ENCODE results near the gene CYP1B1. TPM values are rescaled to one million over a fixed set of nuclear protein-coding genes. Genes with fewer than 3 reads are reported as not detected.

CYP1B1 gene
- total RNA-seq, 2 donors from 2014 or later, result 90.3 to 95.7 TPM

DNA sequence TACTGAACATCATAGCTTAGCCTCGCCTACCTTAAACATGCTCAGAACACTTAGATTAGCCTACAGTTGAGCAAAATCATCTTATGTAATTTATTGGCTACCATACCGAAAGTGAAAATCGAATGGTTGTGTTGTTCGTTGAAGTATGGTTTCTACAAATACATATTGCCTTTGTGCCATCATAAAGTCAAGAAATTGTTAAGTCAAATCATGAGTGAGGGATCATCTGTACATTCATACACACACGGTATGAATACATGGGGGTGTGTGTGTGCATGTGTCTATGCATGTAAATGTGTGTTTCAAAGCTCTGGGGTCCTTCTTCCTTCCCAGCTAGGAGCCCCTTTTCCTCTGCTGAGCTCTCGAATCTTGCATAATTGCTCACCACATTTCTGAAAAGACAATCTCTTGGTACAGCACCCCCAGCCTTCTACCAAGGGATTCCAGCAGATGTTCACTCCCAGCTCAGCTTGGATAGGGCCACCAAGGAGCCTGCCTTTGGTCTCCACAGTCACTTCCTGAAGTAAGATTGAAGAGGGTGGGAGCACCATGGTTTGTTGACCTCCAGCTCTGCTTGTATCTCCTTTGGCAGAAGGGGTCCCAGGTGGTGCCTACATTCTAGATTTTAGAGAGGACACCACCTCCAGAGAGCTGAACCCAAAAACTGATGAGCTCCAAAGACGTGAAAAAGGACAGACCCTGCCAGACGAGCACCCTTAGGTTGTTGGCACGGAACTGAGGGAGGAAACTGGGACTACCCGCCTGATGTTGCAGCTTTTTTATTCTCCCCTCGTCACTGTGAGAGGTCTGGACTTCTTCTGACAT, 33.2 kb upstream of the CYP1B1 start:
- Mint-ChIP-seq H3K4me3 (no peak overlapping the region), H3K9me3 (no peaks in the 10 kb centered on the region), H3K27ac (no peak overlapping the region), H3K4me1 (ENCODE audit: low read depth in 2 of 2) (peaks cover 14 to 22% of the 10 kb centered on the region in 2 donors), H3K27me3 (peaks cover 39 to 61% of the 10 kb centered on the region in 2 donors), H3K36me3 (peaks cover 16% of the 10 kb centered on the region)
- DNase-seq (ENCODE audit: low spot score), result no peak
- peak in 1 of 2 donors; percentile 69 for ATAC-seq

DNA sequence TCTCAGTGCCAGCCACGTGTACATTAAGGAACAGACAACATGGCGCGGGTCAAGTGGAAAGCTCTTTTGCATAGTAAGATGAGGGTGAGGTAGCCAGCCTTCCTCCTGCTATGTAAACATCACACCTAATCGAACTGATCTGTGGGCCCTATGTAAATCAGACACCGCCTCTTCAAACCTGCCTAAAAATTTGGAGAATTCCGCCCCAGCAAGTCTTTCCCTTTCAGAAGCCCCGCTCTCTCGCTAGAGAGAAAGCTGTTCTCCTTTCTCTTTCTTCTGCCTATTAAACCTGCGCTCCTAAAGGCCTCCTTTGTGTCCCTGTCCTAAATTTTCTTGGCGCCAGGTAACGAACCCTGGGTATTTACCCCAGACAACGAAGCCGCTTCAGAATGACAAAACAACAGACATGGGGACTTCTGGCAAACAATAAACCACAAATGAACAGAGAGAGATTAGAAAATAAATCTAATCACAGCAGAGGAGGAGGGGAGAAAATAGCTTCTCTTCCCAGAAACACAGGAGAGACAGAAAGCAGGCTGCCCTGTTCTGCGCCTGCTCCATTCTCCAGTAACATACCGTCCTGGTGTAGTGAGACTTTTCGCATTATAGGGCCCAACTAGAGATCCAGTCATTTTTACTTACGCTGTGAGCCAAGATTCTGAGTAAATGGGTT, 31.9 kb upstream of the CYP1B1 start:
- peaks cover 23% of the 10 kb centered on the region for H3K36me3 Mint-ChIP-seq
- peaks cover 41 to 57% of the 10 kb centered on the region in 2 donors for H3K27me3 Mint-ChIP-seq
- ATAC-seq (no peak), DNase-seq (ENCODE audit: low spot score) (no peak)
- peaks cover 14 to 22% of the 10 kb centered on the region in 2 donors for H3K4me1 Mint-ChIP-seq (ENCODE audit: low read depth in 2 of 2)
- H3K9me3 Mint-ChIP-seq, result no peaks in the 10 kb centered on the region
- no peak overlapping the region for H3K27ac Mint-ChIP-seq
- no peak overlapping the region for H3K4me3 Mint-ChIP-seq

DNA sequence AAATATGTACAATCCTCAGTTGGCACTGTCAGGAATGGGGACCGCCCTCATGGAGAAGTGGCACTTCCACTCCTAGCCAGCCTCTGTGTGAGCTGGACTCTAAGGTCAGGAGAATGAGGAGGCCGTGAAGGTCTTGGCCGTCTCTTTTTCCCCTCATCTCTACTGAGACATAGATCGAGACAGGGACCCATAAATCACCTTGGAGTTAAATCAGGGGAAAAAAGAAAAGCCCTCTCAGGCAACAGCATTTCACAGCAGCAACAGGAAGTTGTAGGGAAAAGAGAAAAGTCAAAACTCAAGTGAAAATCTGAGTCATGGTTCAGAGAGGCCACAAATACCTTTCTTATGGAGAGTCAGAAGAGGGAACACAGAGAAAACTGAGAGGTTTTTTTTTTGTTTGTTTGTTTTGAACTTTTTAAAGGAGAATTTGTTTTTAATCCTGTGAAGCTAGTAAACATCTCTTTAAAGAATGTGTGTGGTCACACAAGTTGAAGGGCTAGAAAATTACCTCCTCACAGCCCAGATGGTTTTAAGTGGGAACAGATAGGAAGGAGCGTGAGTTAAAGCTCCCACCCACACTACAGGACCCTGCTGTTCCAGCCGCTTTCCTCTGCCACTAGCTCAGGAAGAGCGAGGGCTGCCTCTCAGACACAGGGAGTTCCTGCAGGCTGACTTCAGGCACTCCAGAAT, 30.6 kb upstream of the CYP1B1 start:
- Mint-ChIP-seq H3K27me3 (peaks cover 39 to 53% of the 10 kb centered on the region in 2 donors), H3K4me1 (ENCODE audit: low read depth in 2 of 2) (peaks cover 11 to 22% of the 10 kb centered on the region in 2 donors), H3K9me3 (no peaks in the 10 kb centered on the region), H3K36me3 (peaks cover 12% of the 10 kb centered on the region), H3K4me3 (peak overlapping the region; percentile 66), H3K27ac (peak overlapping the region; percentile 56 to 61)
- ATAC-seq (peak; percentile 20 to 64), DNase-seq (ENCODE audit: low spot score) (no peak)

DNA sequence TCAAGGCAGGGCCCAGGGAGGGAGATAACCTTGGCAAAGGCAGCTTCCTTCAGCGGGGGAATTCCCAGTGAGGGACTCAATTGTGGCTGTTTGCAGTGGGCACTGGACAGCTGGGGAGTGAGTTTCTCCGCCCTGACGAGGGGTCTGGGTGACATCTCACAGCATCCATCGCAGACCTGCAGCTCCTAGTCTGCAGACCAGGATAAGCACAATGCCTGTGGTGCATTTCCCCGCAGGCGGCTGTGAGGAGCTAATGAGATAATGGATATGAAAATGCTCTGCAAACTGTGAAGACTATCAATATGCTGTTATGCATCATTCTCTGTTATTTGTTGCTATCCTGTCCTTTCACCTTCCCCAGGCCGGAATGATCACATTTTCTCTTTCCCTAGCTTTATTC, 30.0 kb upstream of the CYP1B1 start:
- no peak for DNase-seq (ENCODE audit: low spot score)
- H3K9me3 Mint-ChIP-seq, result no peaks in the 10 kb centered on the region
- peak overlapping the region; percentile 66 for H3K4me3 Mint-ChIP-seq
- peaks cover 7% of the 10 kb centered on the region for H3K36me3 Mint-ChIP-seq
- H3K4me1 Mint-ChIP-seq (ENCODE audit: low read depth in 2 of 2), result peaks cover 11 to 22% of the 10 kb centered on the region in 2 donors
- peaks cover 37 to 52% of the 10 kb centered on the region in 2 donors for H3K27me3 Mint-ChIP-seq
- peak overlapping the region; percentile 56 to 61 for H3K27ac Mint-ChIP-seq
- no peak for ATAC-seq

DNA sequence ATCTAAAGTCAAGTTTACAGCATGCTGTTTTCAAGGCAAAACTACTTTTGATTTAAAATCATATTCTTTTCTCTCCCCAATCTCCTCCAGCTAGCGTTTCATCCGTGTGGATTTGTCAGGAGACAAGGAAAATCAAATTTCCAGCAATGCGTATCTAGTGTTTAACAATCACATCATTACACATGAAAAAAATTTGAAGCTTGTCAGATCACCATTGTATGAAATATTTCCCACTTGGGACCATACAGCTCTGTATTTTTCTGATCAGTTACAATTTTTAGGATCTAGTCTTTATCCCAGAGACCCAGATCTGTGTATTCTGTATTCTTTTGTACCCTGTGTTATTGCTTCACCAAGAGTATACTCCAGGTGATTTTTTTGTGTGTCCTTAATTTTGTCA, 28.6 kb upstream of the CYP1B1 start:
- H3K27ac Mint-ChIP-seq, result no peak overlapping the region
- ATAC-seq (no peak), DNase-seq (ENCODE audit: low spot score) (no peak)
- H3K4me1 Mint-ChIP-seq (ENCODE audit: low read depth in 2 of 2), result peaks cover 11 to 22% of the 10 kb centered on the region in 2 donors
- peaks cover 12% of the 10 kb centered on the region for H3K36me3 Mint-ChIP-seq
- H3K4me3 Mint-ChIP-seq, result no peak overlapping the region
- peaks cover 38 to 59% of the 10 kb centered on the region in 2 donors for H3K27me3 Mint-ChIP-seq
- H3K9me3 Mint-ChIP-seq, result no peaks in the 10 kb centered on the region

DNA sequence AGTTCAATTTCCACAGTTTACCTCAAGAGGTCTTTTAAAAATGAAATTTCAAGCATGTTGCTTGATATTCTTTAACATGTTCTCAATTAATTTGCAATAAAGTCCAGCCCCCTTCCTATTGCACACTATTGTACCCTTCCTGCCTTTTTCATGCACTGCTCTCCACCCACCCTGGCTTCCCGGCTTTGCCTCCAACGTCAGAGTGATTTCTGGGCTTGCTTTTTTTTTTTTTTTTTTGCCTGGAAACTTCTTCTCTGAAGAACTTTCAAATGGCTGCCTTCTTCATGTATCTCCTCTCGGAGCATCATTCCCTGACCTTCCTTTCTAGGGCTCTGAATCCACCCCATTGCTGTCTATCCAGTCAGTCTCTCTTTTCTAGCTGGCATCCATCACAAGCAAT, 24.4 kb upstream of the CYP1B1 start:
- H3K27ac Mint-ChIP-seq, result no peak overlapping the region

DNA sequence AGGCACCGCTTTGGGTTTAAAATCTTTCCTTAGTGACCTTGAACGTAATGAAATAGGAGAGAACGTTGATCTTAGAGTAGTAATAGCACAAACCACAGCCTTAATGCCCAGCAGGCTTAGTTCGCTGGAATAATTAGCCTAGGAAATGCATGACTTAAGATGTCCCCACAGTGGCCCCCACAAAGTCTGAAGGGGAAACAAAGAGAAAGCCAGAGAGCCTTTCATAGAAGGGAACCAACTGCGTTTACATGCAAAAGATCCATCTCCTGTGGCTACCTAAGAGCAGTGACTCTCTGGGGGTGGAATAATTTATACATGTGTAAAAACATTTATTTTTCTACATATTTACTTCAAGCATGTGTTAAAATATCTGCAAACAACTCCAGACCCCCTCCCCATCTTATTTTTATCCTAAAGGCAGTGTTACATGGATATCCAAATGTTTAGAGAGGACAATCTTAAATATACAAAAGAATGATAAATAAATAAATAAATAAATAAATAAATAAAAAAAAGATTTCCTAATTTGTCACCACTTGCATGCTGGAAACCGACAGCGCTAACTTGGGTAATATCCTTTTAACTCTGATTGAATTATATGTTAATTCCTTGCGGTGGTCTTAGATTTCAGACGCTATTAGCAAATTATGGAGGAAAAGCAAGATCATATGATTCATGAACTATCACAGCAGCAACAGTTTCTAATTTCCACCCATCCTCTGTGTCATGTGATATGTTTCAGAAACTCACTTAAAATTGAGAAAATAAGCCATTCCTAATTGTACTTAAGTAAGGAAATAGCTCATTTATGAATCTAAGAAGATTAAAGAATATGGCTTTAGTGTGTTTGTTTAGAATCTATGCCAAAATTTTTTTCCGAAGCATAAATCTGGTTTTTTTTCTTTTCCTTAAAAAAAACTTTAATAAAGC, 23.4 kb upstream of the CYP1B1 start:
- Mint-ChIP-seq H3K9me3 (no peaks in the 10 kb centered on the region), H3K4me1 (ENCODE audit: low read depth in 2 of 2) (peaks cover 7 to 18% of the 10 kb centered on the region in 2 donors), H3K27me3 (peaks cover 43 to 74% of the 10 kb centered on the region in 2 donors), H3K27ac (no peak overlapping the region), H3K36me3 (peaks cover 12% of the 10 kb centered on the region), H3K4me3 (peak overlapping the region; percentile 46)
- DNase-seq (ENCODE audit: low spot score) (no peak), ATAC-seq (no peak)

More for the DNA sequence above, 24.4 kb upstream of the CYP1B1 start:
- peaks cover 9 to 19% of the 10 kb centered on the region in 2 donors for H3K4me1 Mint-ChIP-seq (ENCODE audit: low read depth in 2 of 2)
- peaks cover 47 to 77% of the 10 kb centered on the region in 2 donors for H3K27me3 Mint-ChIP-seq
- peaks cover 12% of the 10 kb centered on the region for H3K36me3 Mint-ChIP-seq
- no peak overlapping the region for H3K4me3 Mint-ChIP-seq
- ATAC-seq, result no peak
- H3K9me3 Mint-ChIP-seq, result no peaks in the 10 kb centered on the region
- DNase-seq (ENCODE audit: low spot score), result no peak

DNA sequence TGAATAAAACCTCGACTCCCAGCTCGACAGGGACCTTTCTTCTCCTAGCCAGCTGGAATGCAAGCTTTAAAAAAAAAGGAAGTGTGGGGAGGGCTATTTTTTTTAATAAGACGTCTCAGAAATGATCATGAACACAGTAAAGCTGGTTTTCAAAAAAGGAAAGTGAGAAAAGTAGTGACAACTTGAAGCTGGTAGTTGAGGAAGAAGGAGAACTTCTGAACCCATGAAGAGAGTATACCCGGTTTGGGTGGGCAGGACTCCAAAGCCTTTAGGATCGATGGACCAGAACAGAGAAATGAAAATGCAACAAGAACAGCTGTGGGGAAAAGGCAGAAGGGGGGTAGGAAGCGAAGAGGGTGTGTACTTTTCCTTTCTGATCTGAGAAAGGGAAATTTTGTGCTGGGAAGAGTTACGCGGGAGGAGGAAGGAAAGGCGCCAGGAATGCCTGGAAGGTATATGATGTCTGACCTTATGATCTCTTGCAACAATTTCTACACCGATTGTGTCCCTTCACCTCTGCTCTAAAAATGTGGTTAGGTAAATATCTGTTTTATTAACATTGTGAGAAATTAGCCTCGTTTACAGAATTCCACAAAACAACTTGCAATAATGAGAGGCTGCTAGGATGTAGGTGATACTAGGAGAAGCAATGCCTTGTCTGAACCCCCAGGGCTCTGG, 22.6 kb upstream of the CYP1B1 start:
- Mint-ChIP-seq H3K27ac (no peak overlapping the region), H3K9me3 (no peaks in the 10 kb centered on the region), H3K36me3 (peaks cover 9% of the 10 kb centered on the region), H3K4me3 (peak overlapping the region; percentile 46), H3K4me1 (ENCODE audit: low read depth in 2 of 2) (peaks cover 10 to 18% of the 10 kb centered on the region in 2 donors), H3K27me3 (peaks cover 41 to 72% of the 10 kb centered on the region in 2 donors)
- DNase-seq (ENCODE audit: low spot score) (no peak), ATAC-seq (no peak)

DNA sequence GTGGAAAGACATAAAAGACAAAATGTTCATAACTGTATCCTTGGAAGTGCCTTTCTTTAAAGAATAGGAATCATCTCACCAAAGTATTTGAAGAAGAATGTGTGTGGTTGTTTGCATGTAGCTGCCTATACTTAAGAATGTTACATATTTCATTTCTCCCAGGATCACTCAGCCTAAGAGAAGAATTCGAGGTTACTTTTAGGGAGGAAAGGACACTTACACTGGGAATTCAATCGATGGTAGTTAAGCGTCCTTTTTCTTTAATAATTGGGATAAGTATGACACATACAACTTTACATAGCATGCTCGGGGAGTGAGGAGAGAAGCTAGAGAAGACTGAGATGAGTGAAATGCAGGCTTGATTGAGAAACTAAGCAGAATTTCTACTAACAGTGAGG, 22.0 kb upstream of the CYP1B1 start:
- Mint-ChIP-seq H3K4me3 (peak overlapping the region; percentile 46), H3K27ac (no peak overlapping the region), H3K9me3 (no peaks in the 10 kb centered on the region), H3K4me1 (ENCODE audit: low read depth in 2 of 2) (peaks cover 10 to 18% of the 10 kb centered on the region in 2 donors), H3K27me3 (peaks cover 39 to 66% of the 10 kb centered on the region in 2 donors), H3K36me3 (peaks cover 5% of the 10 kb centered on the region)
- ATAC-seq (no peak), DNase-seq (ENCODE audit: low spot score) (no peak)

DNA sequence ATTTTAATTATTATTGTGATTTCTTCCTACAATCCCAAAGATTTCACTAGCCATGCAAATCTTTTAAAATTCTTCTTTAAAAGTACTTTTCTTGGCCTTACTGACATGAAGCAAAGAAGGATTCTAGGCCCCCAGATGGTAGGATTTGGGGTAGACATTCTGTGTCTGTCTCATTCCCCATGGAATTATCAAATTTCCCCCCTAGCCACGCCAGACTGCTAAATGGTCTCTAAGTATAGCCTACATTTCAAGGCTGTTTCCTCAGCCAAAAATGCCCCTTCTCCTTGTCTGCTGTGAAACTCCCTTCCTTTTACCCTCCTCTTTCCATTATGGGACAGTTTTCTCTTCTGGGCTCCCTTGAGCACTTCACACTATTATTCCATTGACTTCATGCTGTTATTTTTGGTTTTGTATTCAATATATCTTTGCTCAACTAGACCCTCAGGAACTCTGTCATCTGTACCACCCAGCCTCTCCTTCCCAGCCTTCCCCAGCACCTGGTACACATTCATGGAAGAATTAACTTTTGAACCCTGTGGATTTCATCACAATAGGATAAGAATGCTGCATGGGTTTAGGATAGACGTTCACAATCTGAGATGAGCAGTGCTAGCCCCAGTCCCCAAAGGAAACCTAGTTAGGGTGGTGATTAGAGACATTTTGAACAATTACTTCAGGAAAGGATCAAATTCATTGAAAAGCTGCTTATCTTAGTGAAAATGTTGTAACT, 21.5 kb upstream of the CYP1B1 start:
- H3K4me3 Mint-ChIP-seq, result peak overlapping the region; percentile 5
- H3K27me3 Mint-ChIP-seq, result peaks cover 39 to 61% of the 10 kb centered on the region in 2 donors
- no peak overlapping the region for H3K27ac Mint-ChIP-seq
- H3K4me1 Mint-ChIP-seq (ENCODE audit: low read depth in 2 of 2), result peaks cover 10 to 18% of the 10 kb centered on the region in 2 donors
- no peak for DNase-seq (ENCODE audit: low spot score)
- no peak for ATAC-seq
- peaks cover 5% of the 10 kb centered on the region for H3K36me3 Mint-ChIP-seq
- no peaks in the 10 kb centered on the region for H3K9me3 Mint-ChIP-seq

DNA sequence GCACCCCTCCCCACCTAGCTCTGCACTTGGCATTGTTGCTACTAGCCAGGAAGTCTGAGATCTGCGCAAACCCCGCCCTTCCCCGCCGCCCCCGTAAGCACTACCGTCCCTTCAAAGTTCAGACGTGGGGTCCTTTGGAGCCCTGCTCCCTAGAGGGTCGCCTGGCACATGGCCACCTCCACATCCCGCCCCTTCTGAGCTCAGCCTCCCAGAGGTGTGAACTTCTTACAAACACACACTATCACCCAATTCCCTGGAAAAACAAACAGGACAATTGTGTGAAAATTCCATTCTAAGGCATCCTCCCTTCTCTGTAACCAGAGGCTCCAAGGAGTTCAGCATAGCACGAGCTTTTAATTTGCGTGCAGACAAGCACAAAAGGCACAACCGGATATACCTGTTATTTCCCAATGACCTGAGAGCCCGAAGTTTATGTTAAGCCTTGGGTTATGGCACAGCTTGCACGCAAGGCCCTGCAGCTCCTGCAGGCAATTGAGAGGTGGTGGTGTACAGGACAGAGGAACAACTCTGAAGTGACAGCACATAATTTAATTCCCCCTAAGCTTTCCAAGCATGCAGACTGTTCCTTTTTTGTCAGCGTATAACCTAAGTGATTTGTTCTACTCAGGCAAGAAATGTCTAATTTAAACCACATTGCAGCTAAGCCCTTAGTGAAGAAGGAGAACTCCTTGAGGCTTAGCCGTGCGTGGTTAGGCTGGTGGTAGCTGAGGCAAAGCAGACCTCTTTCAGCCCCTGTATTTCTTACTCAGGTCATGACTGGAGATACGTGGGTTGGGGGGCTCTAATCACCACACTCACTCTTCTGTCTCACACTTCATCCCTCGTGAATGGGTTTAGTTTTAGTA, 20.3 kb upstream of the CYP1B1 start:
- Mint-ChIP-seq H3K36me3 (peaks cover 5% of the 10 kb centered on the region), H3K4me3 (peak overlapping the region; percentile 58), H3K27me3 (peaks cover 36 to 54% of the 10 kb centered on the region in 2 donors), H3K9me3 (no peaks in the 10 kb centered on the region), H3K4me1 (ENCODE audit: low read depth in 2 of 2) (peaks cover 14 to 18% of the 10 kb centered on the region in 2 donors), H3K27ac (peak overlapping the region in 1 of 2 donors; percentile 62)
- ATAC-seq (peak; percentile 73 to 79), DNase-seq (ENCODE audit: low spot score) (no peak)
